Nephron (organoid): ENCODE measurements around the gene MDC1.

Experiments
- H3K27ac Mint-ChIP-seq, 3 experiments: 2 replicates each; pipeline ENCODE4 v1.8.0; 2020; ENCODE audit warnings: mixed read lengths in 3 of 3, mild to moderate bottlenecking in 2 of 3, moderate library complexity in 1 of 3
- H3K27me3 Mint-ChIP-seq: 2 replicates; pipeline ENCODE4 v1.8.0; 2021; ENCODE audit warnings: low read depth, mild to moderate bottlenecking, moderate library complexity, mixed read lengths
- H3K36me3 Mint-ChIP-seq: 2 replicates; pipeline ENCODE4 v1.8.0; 2020; ENCODE audit warnings: low read depth, mixed read lengths
- H3K4me1 Mint-ChIP-seq: 2 replicates; pipeline ENCODE4 v1.8.0; 2020; ENCODE audit warnings: mixed read lengths
- H3K4me3 Mint-ChIP-seq, 3 experiments: 2 replicates each; pipeline ENCODE4 v1.8.0; 2020; ENCODE audit warnings: mild to moderate bottlenecking in 3 of 3, mixed read lengths in 3 of 3, moderate library complexity in 2 of 3
- H3K9me3 Mint-ChIP-seq: 2 replicates; pipeline ENCODE4 v1.8.0; 2020; ENCODE audit warnings: mixed read lengths
- TF ChIP-seq, protein P1 (sequence below), 3 experiments: fragments of 200-600 bp; sonication (generic); IDR thresholded peaks; one replicate each; pipeline ENCODE4 v1.5.0; 2021; ENCODE audit warnings: antibody characterized with exemption in 3 of 3; ENCODE audit not compliant: unreplicated experiment in 3 of 3

MDC1 gene

GRCh38 chr6:30686908-30687658 lies 30.0 kb downstream of the MDC1 start:
- Mint-ChIP-seq H3K9me3 (no peaks in the 10 kb centered on the region), H3K4me1 (peaks cover 81% of the 10 kb centered on the region), H3K27ac (peak overlapping the region; percentile 94 to 96 (median 94)), H3K27me3 (peaks cover 3% of the 10 kb centered on the region), H3K36me3 (peaks cover 5% of the 10 kb centered on the region), H3K4me3 (peak overlapping the region; percentile 96 to 98 (median 97))
- TF ChIP-seq, protein P1, sequence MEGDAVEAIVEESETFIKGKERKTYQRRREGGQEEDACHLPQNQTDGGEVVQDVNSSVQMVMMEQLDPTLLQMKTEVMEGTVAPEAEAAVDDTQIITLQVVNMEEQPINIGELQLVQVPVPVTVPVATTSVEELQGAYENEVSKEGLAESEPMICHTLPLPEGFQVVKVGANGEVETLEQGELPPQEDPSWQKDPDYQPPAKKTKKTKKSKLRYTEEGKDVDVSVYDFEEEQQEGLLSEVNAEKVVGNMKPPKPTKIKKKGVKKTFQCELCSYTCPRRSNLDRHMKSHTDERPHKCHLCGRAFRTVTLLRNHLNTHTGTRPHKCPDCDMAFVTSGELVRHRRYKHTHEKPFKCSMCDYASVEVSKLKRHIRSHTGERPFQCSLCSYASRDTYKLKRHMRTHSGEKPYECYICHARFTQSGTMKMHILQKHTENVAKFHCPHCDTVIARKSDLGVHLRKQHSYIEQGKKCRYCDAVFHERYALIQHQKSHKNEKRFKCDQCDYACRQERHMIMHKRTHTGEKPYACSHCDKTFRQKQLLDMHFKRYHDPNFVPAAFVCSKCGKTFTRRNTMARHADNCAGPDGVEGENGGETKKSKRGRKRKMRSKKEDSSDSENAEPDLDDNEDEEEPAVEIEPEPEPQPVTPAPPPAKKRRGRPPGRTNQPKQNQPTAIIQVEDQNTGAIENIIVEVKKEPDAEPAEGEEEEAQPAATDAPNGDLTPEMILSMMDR (IDR thresholded peaks at IDR 0.05; ENCODE audit: unreplicated experiment in 3 of 3): no peak

GRCh38 chr6:30686009-30686907 lies 30.8 kb downstream of the MDC1 start, which contains the start of gene PPP1R18:
Gene PPP1R18, minus strand, starts transcription at chr6:30686645. Its CDS starts 627 bp downstream, at chr6:30686018.
- Mint-ChIP-seq H3K4me3 (peak within 1 kb of the TSS; percentile 96 to 98 (median 97)), H3K36me3 (peaks cover 5% of the 10 kb centered on the region), H3K27ac (peak within 1 kb of the TSS; percentile 94 to 97 (median 94)), H3K9me3 (no peaks in the 10 kb centered on the region), H3K27me3 (peaks cover 3% of the 10 kb centered on the region), H3K4me1 (peaks cover 83% of the 10 kb centered on the region)
- TF ChIP-seq, protein P1 (IDR thresholded peaks at IDR 0.05; ENCODE audit: unreplicated experiment in 3 of 3): no peak

DNA sequence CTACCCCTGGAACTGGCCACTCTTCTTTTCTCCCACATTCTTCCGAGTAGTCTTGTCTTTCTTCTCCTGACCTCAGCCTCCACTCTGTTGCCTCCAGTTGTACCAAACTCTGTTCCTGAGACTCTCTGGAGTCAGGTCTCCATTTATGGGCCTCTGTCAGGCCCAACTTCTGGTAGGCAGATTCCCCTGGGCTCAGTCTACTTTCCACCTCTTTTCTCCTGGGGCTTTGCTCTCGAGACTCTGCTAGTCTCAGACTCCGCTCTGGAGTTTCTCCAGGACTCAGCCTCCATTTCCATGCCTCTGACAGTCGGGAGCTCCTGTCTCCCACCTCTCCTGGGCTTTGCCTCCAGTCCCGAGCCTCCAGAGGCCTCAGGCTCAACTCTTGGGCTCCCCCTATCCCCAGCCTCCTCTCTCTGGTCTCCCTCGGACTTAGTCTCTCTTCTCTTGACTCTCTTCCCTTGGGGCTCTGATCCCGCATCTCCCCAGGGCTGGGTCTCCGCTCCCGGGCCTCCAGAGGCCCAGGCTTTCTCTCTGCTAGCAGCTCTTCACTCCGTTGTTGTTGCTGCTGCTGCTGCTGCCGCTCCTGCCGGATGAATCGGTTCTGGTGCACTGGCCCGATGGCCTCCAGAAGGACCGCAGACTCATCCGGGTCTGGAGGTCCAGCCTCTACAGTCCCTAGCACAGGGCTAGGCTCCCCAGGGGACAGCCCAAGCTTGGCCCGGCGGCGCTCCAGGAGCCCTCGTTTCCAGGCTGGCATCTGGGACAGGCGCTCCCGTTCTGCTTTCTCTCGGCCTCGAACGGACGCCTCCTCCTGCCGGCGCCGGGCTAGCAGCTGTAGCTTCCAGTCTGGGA lies 31.7 kb downstream of the MDC1 start:
- Mint-ChIP-seq H3K36me3 (peaks cover 9% of the 10 kb centered on the region), H3K27ac (peak overlapping the region; percentile 81 to 94 (median 89)), H3K4me1 (peaks cover 81% of the 10 kb centered on the region), H3K4me3 (peak overlapping the region; percentile 96 to 98 (median 97)), H3K9me3 (no peaks in the 10 kb centered on the region), H3K27me3 (peaks cover 3% of the 10 kb centered on the region)
- TF ChIP-seq, protein P1 (IDR thresholded peaks at IDR 0.05; ENCODE audit: unreplicated experiment in 3 of 3): no peak

DNA sequence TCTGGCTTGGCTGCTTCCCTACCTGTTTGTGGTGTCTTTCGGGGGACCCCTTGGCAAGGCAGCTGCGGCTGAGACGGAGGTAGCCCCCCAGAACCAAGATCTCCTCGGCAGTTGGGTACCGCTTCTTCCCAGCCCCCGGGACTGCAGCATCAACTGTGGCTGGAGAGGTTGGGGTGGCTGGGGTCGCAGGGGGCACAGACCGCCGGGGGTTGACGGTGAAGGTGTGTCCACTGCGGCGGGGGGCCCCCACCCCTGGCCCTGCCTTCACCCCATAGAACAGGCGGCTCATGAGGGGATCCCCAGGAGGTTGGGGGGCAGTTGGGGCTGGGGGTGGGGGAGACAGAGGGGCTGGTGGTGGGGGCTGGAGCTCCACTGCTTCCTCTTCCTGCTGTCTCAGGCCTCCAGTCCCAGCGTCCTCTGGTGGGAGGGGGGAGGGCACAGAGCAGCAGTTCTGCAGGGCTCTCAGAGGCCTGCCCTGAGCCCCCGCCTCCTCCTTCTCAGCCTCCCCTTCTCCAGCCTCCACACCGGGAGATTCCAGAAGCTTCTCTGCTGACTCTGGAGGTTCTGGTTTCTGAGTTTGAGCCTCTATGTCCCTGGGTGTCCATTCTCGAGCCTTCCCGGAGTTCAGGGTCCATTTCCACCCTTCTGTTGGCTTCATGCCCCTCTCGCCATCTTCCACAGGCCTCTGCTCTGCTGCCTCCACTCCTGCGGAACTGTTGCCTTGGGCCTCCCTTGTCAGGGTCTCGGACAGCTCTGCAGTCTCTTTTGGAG lies 32.5 kb downstream of the MDC1 start:
- peaks cover 3% of the 10 kb centered on the region for H3K27me3 Mint-ChIP-seq
- no peaks in the 10 kb centered on the region for H3K9me3 Mint-ChIP-seq
- H3K27ac Mint-ChIP-seq: peak overlapping the region; percentile 81 to 94 (median 89)
- H3K4me1 Mint-ChIP-seq: peaks cover 81% of the 10 kb centered on the region
- peaks cover 16% of the 10 kb centered on the region for H3K36me3 Mint-ChIP-seq
- H3K4me3 Mint-ChIP-seq: peak overlapping the region; percentile 96 to 98 (median 97)
- TF ChIP-seq, protein P1 (IDR thresholded peaks at IDR 0.05; ENCODE audit: unreplicated experiment in 3 of 3): no peak

DNA sequence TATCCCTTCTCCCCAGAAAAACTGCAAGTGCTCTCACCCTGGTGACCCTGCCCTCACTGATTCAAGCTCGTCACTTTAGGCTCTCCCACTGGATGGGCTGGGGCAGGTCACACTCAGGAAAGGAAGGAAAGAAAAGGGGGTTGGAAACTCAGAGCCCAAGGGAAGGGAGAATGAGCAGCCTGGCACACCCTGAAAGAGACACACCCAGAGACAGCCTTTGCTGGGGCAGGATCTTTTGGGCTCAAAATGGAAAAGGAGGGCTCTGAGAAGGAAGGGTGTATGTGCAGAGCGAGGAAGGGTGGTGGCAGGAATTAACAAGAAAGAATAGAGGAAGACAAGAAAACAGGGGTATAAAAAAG lies 33.1 kb downstream of the MDC1 start:
- no peaks in the 10 kb centered on the region for H3K9me3 Mint-ChIP-seq
- peaks cover 22% of the 10 kb centered on the region for H3K36me3 Mint-ChIP-seq
- peaks cover 81% of the 10 kb centered on the region for H3K4me1 Mint-ChIP-seq
- H3K27ac Mint-ChIP-seq: peak overlapping the region; percentile 53 to 81 (median 61)
- H3K27me3 Mint-ChIP-seq: peaks cover 1% of the 10 kb centered on the region
- peak overlapping the region; percentile 82 to 89 (median 89) for H3K4me3 Mint-ChIP-seq
- TF ChIP-seq, protein P1 (IDR thresholded peaks at IDR 0.05; ENCODE audit: unreplicated experiment in 3 of 3): no peak
